Measurements from ENCODE around the gene CD22.

The CD22 gene

GRCh38 chr19:35314858-35315470 is 14.0 kb upstream of the CD22 start:
- no peak for DNase-seq

GRCh38 chr19:35315883-35316282 is 13.1 kb upstream of the CD22 start:
- DNase-seq: no peak

- no peak for DNase-seq
Measured at GRCh38 chr19:35316560-35316959, 12.4 kb upstream of the CD22 start.

GRCh38 chr19:35317464-35318043 is 11.4 kb upstream of the CD22 start:
- peak; percentile 84 to 94 for DNase-seq

GRCh38 chr19:35318679-35319448 is 10.1 kb upstream of the CD22 start:
- peak; percentile 96 to 99 for DNase-seq

- peak; percentile 75 to 89 for DNase-seq
Measured at GRCh38 chr19:35320065-35320713, 8.8 kb upstream of the CD22 start.

DNA sequence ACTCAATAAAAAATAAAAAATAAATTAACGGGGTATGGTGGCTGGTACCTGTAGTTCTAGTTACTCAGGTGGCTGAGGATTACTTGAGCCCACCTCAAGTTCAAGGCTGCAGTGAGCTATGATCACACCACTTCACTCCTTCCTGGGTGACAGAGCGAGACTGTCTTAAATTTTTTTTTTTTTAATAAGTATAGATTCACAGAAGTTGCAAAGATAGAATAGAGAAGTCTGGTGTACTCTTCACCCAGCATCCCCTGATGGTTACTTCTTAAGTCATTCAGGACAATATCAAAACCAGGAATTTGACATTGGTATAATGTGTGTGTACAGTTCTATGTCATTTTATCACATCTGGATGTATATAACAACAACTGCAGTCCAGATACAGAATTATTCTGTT is 7.7 kb upstream of the CD22 start:
- DNase-seq: no peak

GRCh38 chr19:35322014-35322413 is 7.0 kb upstream of the CD22 start:
- DNase-seq: no peak

- DNase-seq: no peak
Measured at GRCh38 chr19:35327642-35328041, 1.3 kb upstream of the CD22 start.

GRCh38 chr19:35329323-35329722 is 336 bp downstream of the CD22 start:
- DNase-seq: no peak

- DNase-seq: no peak
Measured at GRCh38 chr19:35330475-35330874, 1.5 kb downstream of the CD22 start.

GRCh38 chr19:35331551-35332214 is 2.7 kb downstream of the CD22 start:
- no peak for DNase-seq

DNA sequence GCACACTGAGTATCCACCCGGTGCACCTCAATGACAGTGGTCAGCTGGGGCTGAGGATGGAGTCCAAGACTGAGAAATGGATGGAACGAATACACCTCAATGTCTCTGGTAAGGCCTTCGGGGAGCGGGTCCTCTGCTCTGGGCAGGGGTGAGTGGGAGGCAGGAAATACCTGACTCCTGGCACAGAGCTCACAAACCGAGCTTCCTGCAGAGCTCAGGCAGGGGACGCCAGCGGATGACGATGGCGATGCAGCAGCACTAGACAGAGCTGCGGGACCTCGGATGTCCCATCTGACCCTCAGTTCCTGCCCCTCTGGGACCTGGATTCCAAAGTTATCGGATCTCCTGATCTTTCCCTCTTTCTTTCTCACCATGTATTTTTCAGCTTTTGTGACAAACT is 3.8 kb downstream of the CD22 start:
- no peak for DNase-seq

DNA sequence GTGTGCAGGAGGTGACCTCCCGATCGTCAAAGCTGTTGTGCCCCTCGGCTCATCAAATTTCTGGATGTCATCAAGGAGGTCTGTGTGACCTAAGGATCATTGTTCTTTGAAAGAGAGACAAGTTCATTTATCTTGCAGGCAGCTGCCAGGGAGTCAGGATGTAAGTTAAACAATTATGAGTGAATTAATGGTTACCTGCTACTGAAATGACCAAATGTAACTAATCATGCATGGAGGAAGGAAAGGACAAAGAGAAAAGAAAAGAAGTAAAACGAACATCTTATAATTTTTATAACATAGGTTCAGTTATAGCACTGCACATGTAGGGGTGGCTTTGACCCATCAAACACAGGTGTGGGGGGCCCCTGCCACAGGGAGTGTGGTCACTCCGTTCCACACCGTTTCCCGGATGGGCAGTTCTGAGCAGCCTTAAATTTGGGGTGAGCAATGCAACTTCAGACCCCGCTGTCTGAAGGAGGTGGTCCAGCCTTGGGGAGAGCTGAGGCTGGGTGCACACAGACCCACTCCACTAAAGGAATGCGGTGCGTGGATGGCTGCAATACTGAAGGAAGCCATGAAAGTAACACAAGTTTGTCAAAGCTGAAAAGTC is 5.3 kb downstream of the CD22 start:
- no peak for DNase-seq

DNA sequence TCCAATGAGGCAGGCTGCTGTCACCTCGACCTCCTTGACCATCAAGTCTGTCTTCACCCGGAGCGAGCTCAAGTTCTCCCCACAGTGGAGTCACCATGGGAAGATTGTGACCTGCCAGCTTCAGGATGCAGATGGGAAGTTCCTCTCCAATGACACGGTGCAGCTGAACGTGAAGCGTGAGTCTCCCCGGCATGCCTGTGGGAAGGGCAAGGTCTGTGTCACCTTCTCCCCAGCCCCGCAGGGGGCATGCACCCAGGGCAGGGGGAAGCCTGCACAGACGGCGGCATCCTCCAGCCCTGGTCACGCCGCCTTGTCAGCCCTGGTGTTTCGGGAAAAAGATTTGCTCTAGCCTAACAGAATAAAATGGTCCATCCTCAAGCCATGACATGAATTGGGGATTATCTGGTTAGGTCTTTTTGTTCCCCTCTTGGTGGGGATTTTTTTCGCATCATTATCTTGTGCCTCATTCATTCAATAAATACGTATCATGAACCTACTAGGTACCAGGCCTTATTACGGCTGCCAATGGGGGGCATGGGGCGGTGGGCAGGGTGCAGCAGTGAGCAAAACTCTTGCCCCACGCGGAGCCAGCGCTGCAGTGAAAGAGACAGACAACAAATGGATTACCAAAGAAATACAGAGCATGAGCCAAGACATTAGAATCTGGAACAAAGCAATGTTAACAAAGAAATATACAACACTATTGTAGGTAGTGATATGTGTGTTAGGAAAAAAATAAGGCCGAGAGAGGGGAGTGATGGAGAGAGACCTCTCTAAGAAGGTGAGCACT is 7.4 kb downstream of the CD22 start:
- no peak for DNase-seq

GRCh38 chr19:35337097-35337983 is 8.4 kb downstream of the CD22 start:
- DNase-seq: no peak

DNA sequence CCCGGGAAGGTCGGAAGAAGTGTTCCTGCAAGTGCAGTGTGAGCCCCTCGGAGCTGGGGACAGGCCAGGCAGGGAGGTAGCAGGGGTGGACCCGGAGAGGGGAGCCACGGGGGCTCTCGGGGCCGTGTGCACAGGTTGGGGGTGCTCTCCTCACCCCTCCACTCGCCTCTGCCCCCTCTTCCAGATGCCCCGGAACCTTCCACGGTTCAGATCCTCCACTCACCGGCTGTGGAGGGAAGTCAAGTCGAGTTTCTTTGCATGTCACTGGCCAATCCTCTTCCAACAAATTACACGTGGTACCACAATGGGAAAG is 9.0 kb downstream of the CD22 start:
- DNase-seq: no peak

DNA sequence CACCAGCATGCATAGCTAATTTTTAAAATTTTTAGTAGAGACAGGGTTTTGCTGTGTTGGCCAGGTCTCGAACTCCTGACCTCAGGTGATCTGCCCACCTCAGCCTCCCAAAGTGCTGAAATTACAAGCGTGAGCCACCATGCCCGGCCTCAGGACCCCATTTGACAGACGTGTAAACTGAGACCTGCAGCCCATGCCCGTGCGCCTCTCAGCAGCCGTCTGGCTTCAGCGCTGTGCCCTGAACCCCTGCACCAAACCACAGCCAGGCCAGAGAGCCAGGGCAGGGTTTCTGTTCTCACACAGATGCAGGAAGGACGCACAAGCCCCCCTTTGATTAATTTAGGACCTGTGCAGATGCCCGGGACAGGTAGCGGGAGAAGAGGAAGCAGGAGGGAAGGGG is 11.4 kb downstream of the CD22 start:
- no peak for DNase-seq

- no peak for DNase-seq
Measured at GRCh38 chr19:35341006-35341405, 12.0 kb downstream of the CD22 start.

- no peak for DNase-seq
Measured at GRCh38 chr19:35341565-35342225, 12.7 kb downstream of the CD22 start.
